GM10847 (cell line): ENCODE measurements around the gene SELPLG.

Source experiments
- POLR2A ChIP-seq: IDR thresholded peaks from 2 replicates; pipeline ENCODE4 v1.6.1; 2011; ENCODE audit not compliant: insufficient read length; ENCODE audit errors: extremely low read depth

The SELPLG gene

DNA sequence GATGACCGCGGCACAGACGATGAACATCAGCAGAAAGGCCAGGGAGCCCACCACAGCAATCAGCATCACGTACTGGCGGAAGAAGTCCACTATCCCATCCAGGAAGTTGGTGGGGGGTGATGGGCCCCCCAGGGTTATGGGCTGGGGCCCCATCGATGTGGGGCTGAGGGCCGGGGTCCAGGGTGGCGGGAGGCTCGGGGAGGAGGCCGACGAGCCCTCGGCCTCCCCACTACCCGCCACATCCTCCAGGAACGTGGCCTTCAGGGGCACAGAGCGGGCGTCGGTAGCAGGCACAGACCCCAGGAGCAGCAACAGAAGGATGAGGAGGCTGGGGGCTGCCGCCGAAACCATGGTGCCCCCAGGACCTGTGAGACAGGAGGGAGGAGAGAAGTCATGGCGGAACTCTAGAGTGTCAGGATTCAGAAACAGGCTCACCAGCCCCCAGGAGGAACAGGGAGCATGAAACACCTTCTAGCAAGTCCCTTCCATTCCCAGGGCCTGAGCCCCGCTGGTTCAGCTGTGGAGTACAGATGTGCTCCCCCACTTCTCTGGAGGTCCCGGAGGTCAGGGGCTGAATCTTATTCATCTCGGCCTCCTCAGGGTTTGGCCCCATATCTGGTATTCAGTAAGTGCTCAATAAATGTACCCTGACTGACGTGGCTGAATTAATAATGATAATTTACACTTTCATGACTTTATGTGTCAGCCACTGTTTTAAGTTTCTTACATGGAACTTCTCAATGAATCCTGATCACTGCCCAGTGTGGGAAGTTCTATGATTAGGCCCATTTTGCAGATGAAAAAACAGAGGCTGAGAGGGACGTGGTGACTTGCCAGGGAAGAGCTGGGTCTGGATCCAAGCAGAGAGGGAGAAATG lies 41.4 kb downstream of the SELPLG start:
- TF ChIP-seq POLR2A = no peak

DNA sequence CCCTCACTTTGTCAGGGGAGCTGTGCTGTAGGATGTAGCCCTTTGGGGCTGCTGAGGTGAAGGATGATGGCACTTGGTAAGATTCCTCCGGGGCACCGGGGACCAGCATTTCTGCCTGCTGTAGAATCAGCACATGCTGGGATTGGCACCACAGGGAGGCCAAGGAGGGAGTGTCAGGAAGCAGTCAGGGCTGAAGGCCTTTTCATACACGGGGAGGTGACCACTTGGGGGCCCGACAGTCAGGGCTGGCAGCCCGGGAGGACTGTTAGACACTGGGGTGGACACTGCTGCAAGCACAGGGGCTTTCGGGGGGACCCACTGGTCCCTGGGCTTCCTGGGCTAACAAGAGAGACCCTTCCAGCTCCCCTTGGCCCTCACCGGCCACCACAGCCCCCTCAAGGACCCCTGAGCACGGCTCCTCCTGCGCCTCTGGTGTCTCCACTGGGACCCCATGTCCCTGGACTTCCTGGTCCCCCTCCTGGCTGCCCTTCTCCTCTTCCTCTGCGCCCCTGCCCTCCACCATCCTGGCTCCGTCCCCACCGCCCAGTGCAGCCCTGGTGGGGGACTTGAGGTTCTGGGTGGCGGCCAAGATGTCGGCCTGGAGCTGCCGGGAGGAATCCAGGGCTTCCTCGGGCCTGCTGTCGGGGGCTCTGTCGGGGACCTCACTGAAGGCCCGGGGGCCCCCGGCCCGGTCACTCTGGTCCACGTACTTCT lies 42.3 kb downstream of the SELPLG start:
- TF ChIP-seq POLR2A = no peak

DNA sequence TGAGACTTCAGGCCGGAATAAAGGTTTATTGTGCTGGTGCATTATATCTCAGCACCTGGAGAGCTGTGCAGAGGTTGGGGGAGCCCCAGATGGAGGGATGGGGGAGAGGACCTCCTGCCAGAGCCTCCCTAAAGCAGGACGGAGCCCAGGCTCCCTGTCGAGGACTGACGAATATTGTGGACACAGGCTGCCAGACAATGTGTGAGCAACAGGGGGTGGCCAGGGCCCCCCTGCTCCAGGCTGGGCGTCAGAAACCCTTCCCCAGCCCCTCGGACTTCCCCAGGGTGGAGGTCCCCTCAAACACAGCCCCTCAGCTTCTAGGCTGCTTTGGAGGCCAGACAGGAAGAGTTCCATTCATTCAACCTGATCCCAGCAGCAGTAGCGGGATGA lies 43.9 kb downstream of the SELPLG start:
- no peak for TF ChIP-seq POLR2A

DNA sequence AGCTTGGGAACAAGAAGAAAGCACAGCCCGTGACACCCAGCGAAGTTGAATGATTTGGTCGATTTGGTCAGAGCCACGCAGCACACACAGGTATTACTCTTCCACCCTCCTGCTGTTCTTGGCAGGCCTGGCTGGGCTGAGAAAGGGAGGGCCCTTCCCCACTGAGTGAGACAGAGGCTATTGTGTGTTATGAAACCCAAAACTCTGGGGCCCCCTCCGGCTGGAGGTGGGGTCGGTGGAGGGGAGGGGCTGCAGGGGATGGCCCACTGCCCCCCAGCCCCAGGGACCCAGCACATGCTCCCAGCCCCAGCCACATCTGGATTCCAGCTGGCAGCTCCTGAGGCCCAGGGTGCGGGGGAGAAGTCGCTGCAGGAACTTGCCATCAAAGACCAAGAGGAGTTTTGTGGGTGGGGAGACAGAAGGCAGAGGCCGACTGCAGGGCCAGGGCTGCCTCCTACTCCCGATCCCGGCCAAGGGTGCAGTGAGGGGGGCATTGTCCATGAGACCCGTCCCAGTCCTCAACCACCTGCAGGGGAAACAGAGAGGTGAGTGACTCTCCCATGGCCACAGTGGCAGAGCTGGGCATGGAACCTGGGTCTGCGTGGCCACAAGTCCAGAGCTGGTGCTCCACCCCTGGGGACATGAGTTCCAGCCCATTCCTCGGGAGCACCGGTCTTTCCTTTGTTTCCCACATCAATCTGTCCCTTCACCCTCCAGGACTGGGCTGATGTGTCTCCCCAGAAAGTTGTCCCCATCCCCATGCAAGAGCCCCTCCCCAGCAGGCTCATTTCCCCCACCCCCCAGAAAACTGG lies 44.5 kb downstream of the SELPLG start:
- no peak for TF ChIP-seq POLR2A

DNA sequence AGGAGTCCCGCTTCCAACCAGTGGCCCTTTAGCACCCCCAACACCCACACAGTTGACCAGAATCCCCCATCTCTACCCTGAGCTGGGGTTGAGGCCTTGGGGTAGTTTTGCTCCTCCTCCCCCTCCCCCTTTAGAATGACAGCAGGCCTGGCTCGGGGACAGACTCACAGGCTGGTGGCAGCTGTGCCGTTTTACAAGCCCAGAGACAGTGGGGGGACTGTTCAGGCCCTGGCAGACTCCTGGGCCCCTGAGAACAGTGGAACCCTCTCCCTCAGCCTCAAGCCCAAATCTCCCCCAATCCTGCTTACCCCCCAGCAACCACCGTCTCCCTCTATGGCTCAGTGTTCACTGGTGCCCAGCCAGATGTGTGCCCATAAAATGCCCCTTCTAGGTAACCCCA lies 45.9 kb downstream of the SELPLG start:
- no peak for TF ChIP-seq POLR2A

DNA sequence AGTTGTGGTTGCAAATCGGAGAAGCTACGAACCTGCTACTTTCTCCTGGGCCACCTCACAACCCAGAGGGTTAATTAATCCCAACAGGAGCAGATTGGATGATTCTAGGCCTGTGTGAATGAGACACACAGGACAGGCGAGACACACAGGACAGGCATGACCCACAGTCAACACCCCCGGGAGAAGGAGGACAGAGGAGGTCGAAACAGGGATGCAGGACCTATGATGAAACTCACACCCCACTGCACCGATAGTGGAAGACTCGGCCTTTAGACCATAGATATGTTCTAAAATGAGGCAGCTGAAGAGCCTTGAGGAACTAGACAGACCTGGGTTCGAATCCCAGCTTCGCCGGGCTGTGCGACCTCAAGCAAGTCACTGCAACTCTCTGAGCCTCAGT lies 47.4 kb downstream of the SELPLG start:
- TF ChIP-seq POLR2A = no peak

DNA sequence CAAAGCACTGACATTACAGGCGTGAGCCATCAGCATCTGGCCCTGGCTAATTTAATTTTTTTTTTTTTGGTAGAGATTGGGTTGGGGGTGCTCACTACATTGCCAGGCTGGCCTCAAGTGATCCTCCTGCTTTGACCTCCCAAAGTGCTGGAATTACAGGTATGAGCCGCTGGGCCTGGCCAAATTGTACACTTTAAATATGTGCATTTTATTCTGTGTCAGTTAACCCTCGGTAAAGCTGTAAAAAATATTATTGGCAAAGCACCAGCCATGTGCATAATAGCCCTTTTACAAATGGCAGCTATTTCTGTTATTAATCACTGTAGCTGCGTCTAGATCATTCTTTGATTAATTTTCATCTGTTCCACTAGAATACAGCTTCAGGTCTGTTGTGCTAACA lies 47.8 kb downstream of the SELPLG start:
- no peak for TF ChIP-seq POLR2A

DNA sequence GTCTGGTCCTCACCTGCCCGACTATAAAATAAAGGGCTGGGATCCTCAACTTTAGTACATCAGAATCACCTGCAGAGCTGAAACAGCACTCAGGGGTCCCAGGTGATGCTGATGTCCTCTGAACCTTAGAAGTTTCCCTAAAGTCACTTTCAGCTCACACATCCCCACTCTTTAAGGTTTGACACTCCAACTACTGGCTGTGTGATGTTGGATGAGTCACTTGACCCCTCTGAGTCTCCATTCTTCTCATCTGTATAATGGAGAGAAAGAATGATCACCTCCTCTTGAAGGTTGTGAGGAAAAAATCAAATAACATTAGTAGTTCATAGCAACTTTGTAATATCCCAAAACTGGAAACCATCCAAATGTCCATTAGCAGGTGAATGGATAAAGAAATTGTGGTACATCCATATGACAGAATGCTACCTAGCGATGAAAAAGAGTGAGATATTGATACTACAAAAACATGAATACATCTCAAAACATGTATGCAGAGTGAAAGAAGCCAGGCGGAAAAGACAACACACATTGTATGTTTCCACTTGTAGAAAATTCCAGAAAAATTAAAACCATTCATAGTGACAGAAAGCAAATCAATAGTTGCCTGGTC lies 49.1 kb downstream of the SELPLG start:
- no peak for TF ChIP-seq POLR2A

DNA sequence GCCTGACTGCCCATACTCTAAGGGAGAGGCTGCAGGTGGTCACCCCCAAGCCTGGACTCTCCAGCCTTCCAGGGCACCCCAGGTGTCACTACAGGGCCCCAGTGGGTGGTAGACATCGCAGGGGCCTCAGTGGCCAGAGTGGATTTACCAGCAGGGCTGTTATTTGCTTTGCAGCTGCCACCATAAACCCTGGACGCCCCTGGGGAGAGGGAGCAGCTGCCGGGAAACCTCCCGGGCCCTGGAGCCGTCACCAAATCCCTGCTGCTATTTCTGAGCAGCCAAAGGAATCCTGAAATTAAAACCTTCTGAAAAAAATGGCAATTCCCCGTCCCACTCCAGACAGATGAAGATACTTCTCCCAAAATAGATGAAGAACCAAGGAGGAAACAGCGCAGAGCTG lies 49.7 kb downstream of the SELPLG start:
- no peak for TF ChIP-seq POLR2A

DNA sequence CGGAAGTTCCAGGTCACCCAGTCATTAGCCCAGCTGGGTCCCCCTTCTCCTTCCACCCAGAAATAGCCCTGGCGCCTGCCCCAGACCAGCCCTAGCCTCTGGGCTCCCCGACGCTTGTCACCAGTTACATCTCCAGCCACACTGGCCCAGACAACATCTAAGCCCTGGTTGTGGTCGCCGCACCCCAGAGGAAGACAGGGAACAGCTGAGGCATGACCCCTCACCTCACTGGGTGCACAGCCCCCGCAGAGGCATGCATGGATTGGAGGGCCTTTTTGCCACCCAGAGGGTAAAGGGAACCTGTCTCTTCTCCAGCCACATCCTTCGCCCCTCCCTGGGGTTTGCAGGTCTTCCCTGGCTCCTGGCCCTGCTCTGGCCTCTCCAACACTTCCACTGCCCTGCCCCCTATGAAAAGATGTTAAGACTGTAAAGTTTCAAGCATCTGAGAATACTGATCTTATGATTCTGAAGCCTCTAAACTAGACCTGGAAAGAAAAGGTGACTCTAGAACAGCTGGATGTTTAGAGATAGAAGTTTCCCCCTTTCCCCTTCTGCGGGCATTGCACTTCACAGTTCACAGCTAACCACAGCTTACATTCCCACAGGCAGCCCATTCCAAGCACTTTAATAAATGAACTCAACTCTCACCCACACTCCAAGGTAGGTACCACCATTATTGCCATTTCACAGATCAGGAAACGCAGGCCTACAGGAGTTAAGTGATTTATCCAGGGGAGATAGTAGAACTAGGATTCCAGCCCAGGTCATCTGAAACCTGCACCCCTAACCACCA lies 50.5 kb downstream of the SELPLG start:
- TF ChIP-seq POLR2A = no peak

DNA sequence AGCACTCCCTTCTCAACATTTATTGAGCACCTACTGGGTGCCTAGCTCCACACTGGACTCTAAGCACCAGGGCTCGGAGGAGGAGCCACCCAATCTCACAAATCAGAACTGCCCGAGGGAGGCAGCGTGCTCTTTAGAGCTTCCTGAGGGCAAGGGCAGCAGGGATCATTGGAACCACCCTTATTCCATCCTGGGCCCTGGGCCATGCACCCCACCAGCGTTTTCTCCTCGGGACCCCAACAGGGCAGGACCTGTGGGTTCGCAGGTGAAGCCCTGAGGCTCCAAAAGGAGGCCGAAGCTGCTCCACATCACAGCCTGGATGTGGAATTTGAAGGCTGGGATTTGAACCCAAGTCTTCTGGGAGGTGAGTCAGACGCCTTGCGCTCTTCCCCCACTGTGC lies 51.2 kb downstream of the SELPLG start:
- TF ChIP-seq POLR2A = no peak

DNA sequence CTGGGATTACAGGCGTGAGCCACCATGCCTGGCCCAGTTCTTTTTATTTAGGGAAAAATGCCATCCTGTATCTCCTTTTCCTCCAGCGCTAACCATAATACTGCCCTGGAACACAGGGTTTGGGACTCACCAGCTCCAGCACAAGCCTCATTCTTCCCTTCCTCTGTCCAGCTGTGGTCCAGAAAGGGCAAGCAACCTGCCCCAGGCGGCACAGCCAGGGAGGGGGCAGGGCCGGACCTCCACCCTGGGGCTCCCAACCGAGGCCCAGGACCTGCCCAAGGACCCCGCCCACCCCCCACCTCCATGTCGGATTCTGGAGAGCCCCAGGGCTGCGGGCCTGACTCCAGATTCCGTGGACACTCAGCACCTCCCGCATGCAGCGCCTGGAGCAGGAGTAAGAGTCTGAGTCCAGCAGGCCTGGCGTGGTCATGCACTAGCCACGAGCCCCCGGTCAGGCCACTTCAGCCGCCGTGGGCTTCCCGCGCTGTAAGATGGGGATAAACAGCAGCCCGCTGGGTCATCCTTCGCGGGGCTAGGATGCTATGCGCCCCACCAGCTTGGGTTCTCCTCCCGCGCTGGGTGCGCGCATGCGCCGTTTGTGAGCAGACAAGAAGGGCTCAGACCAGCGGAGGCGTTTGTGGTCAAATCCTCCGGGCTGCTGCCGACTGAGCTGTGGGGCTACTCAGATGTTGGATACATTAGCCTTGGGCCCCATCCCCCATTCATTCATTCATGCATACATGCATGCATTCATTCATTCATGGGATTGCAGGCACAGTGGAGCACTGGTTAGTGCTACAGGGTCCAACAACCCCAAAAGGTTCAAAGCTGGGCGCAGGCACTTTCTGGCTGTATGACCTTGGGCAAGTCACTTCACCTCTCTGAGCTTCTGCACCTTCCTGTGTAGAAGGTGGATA lies 52.1 kb downstream of the SELPLG start:
- no peak for TF ChIP-seq POLR2A

DNA sequence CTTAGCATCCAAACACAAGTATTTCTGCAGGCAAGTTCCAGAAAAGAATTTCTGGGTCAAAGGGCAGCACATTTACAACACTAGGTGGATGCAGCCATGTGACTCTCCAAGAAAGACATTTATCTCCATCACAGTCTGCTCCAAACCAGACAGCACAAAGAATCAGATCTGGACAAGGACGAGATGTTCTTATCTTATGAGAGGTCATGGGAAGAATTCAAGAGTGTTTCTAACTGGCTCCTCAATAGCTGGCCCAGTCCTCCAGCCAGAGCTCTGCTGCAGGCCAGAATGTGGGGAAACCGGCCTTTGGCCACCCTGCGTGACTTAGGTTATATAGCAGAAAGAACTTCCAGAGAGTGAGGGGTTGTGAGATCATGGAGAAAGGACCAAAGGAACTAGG lies 53.2 kb downstream of the SELPLG start:
- TF ChIP-seq POLR2A = no peak
